Activated CD4-positive, alpha-beta T cell treated with anti-CD3 and anti-CD28 coated beads, Interleukin-2, amount 10 ng/mL, durations not matched to agents 7 days and 5 days (primary cell): Measurements from ENCODE around the gene FGD6. TPM values are rescaled to one million over a fixed set of nuclear protein-coding genes. Genes with fewer than 3 reads are reported as not detected.

Experiments used
- CTCF ChIA-PET: fragments of 350-600 bp; sonication (Branson Sonifier 250); formaldehyde crosslinking; loops from one replicate; lab custom pipeline; 2021; ENCODE audit warnings: antibody characterized with exemption; lab: Charles Lee
- POLR2A ChIA-PET: fragments of 350-600 bp; sonication (Branson Sonifier 250); formaldehyde crosslinking; loops from one replicate; lab custom pipeline; 2021; ENCODE audit warnings: antibody characterized with exemption; lab: Charles Lee
- DNase-seq: peaks from one replicate; pipeline ENCODE4 v3.0.0-alpha.2; 2020
- H3K27ac Mint-ChIP-seq: one replicate; pipeline ENCODE4 v1.8.0; 2021; ENCODE audit warnings: mild to moderate bottlenecking, moderate library complexity, mixed read lengths
- H3K27me3 Mint-ChIP-seq: one replicate; pipeline ENCODE4 v1.8.0; 2021; ENCODE audit warnings: mixed read lengths
- H3K36me3 Mint-ChIP-seq: one replicate; pipeline ENCODE4 v1.8.0; 2021; ENCODE audit warnings: low read depth, mixed read lengths
- H3K4me1 Mint-ChIP-seq: one replicate; pipeline ENCODE4 v1.8.0; 2021; ENCODE audit warnings: mixed read lengths
- H3K4me3 Mint-ChIP-seq: one replicate; pipeline ENCODE4 v1.8.0; 2021; ENCODE audit warnings: mild to moderate bottlenecking, moderate library complexity, mixed read lengths
- H3K9me3 Mint-ChIP-seq: one replicate; pipeline ENCODE4 v1.8.0; 2021; ENCODE audit warnings: mixed read lengths
- total RNA-seq, 2 experiments: library from RNA; stranded (reverse); gene quantifications; one replicate each; pipeline ENCODE4 v1.2.3, GENCODE V29; 2021

The FGD6 gene
- total RNA-seq, 2 experiments from 2014 or later: 0.56 to 0.69 TPM

GRCh38 chr12:95126076-95126475 lies 91.2 kb downstream of the FGD6 start:
- Mint-ChIP-seq H3K36me3 (no peaks in the 10 kb centered on the region), H3K4me3 (no peak overlapping the region), H3K9me3 (no peaks in the 10 kb centered on the region), H3K4me1 (no peaks in the 10 kb centered on the region), H3K27ac (no peak overlapping the region), H3K27me3 (no peaks in the 10 kb centered on the region)
- ChIA-PET POLR2A (no interaction called here), CTCF (no interaction called here)
- no peak for DNase-seq

DNA sequence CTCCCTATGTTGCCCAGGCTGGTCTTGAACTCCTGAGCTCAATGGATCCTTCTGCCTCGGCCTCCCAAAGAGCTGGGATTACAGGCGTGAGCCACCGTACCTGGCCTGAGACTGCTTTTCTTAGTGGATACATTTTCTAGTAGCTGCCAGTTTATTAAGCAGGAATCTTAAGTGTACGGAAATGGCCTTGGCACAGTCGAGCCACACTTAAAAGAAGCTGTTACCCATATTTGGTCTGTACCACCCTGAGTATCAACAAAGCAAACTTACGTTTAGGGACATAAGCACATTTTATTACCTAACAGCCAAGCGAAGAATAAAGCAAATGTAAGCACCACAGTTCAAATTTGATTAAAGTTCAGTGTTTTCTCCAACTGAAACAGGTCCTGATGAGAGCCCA lies 93.2 kb downstream of the FGD6 start:
- no peaks in the 10 kb centered on the region for H3K27me3 Mint-ChIP-seq
- no peaks in the 10 kb centered on the region for H3K9me3 Mint-ChIP-seq
- no peak for DNase-seq
- ChIA-PET POLR2A (no interaction called here), CTCF (interaction anchor here (0.6 to 1.6 kb wide), 2 partner anchors 9 to 284 kb away, joined by 3 read pairs; no protein-coding TSS in a partner anchor)
- H3K4me3 Mint-ChIP-seq: no peak overlapping the region
- H3K36me3 Mint-ChIP-seq: no peaks in the 10 kb centered on the region
- no peaks in the 10 kb centered on the region for H3K4me1 Mint-ChIP-seq
- H3K27ac Mint-ChIP-seq: no peak overlapping the region

DNA sequence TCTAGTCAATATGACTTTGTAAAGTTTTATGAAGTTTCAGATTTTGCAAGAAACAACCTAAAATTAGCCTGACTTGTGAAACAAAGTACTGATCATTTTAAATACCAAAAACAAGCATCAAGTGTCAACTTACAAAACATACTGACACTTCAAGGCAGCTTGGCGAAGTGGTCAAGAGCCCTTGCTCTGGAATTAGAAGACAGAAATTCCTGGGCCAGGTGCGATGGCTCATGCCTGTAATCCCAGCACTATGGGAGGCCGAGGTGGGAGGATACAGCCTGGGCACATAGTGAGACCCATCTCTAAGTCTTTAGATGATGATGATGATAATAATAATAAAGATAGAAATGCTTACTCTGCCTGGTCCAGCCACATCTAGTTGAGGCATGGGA lies 98.5 kb downstream of the FGD6 start:
- POLR2A ChIA-PET: no interaction called here
- no peaks in the 10 kb centered on the region for H3K9me3 Mint-ChIP-seq

DNA sequence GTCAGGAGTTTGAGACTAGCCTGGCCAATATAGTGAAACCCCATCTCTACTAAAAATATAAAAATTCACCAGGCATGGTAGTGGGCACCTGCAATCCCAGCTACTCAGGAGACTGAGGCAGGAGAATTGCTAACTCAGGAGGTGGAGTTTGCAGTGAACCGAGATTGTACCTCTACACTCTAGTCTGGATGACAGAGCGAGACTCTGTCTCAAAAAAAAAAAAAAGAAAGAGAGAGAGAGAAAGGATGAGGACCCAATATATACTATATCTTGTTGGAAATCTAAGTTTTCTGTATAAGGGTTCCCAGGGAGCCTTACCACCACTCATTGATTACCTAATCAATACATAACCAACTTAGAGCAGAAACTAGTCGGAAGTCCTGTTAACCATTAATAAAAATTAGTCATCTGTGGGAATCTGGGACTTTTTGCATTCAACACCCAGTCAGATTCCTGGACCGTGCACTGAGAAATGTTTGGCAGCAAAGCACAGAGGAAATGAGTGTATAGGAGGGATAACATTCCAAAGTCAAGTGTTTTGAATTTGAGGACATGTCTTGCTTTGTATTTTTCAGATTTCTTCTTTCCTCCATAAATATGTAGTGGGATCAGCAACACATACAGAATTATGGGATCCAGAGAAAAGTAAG lies 99.0 kb downstream of the FGD6 start:
- H3K27me3 Mint-ChIP-seq: no peaks in the 10 kb centered on the region
- H3K4me1 Mint-ChIP-seq: peaks cover 7% of the 10 kb centered on the region
- no peaks in the 10 kb centered on the region for H3K9me3 Mint-ChIP-seq
- H3K36me3 Mint-ChIP-seq: no peaks in the 10 kb centered on the region
- DNase-seq: no peak
- H3K4me3 Mint-ChIP-seq: no peak overlapping the region
- H3K27ac Mint-ChIP-seq: no peak overlapping the region
- ChIA-PET CTCF (interaction anchor here (0.6 to 1.0 kb wide), 2 partner anchors 114 to 416 kb away, joined by 3 to 4 read pairs; no protein-coding TSS in a partner anchor), POLR2A (no interaction called here)

More for the DNA sequence above, 98.5 kb downstream of the FGD6 start:
- H3K4me1 Mint-ChIP-seq: peaks cover 7% of the 10 kb centered on the region
- no peak overlapping the region for H3K4me3 Mint-ChIP-seq
- no peaks in the 10 kb centered on the region for H3K27me3 Mint-ChIP-seq
- no peak for DNase-seq
- CTCF ChIA-PET: no interaction called here
- no peaks in the 10 kb centered on the region for H3K36me3 Mint-ChIP-seq
- H3K27ac Mint-ChIP-seq: no peak overlapping the region

DNA sequence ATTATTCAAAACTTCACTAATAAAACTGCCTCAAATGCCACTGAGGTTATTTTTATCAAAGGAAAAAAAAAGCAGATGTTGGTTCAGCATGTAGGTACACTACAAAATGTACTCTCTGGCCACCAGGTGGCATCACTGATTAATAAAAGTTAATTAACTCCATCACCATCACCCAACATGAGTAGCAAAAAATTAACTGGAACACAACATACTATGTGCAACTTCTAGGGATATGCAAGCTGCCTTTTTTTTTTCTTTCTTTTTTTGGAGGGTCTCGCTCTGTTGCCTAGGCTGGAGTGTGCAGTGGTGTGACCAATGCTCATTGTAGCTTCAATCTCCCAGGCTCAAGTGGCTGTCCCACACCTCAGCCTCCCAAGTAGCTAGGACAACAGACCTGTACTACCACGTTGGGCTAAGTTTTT lies 100.1 kb downstream of the FGD6 start:
- peaks cover 7% of the 10 kb centered on the region for H3K4me1 Mint-ChIP-seq
- ChIA-PET CTCF (interaction anchor here (1.0 to 1.4 kb wide), 2 partner anchors 356 to 417 kb away, joined by 3 to 4 read pairs; partner anchors contain the start of gene METAP2), POLR2A (no interaction called here)
- H3K36me3 Mint-ChIP-seq: no peaks in the 10 kb centered on the region
- H3K27me3 Mint-ChIP-seq: no peaks in the 10 kb centered on the region
- peak; percentile 79 for DNase-seq
- no peaks in the 10 kb centered on the region for H3K9me3 Mint-ChIP-seq
- H3K27ac Mint-ChIP-seq: no peak overlapping the region
- no peak overlapping the region for H3K4me3 Mint-ChIP-seq

DNA sequence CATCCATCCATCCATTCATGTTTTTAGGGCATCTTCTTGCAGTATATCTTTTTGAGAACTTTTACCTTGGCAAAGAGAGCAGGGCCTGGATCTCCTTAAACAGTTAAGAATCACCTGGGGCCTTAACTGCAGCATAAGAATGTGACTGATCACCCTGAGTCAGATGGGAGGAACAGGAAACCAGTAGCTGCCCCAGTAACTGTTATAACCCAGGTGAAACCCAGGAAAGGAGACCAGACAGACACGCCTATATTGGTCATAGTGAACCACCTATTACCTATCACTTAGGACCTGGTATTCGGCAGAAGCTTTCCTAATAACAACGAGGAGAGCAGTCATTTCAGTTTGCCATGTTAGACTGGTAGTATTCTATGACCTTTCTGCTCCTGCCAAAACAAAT lies 100.5 kb downstream of the FGD6 start:
- Mint-ChIP-seq H3K9me3 (no peaks in the 10 kb centered on the region), H3K36me3 (no peaks in the 10 kb centered on the region), H3K27me3 (no peaks in the 10 kb centered on the region), H3K4me3 (no peak overlapping the region), H3K4me1 (peaks cover 7% of the 10 kb centered on the region), H3K27ac (no peak overlapping the region)
- ChIA-PET POLR2A (no interaction called here), CTCF (interaction anchor here (0.9 to 1.4 kb wide), 2 partner anchors 43 to 357 kb away, joined by 3 to 4 read pairs; partner anchors contain the start of genes METAP2 and NR2C1)
- DNase-seq: no peak

DNA sequence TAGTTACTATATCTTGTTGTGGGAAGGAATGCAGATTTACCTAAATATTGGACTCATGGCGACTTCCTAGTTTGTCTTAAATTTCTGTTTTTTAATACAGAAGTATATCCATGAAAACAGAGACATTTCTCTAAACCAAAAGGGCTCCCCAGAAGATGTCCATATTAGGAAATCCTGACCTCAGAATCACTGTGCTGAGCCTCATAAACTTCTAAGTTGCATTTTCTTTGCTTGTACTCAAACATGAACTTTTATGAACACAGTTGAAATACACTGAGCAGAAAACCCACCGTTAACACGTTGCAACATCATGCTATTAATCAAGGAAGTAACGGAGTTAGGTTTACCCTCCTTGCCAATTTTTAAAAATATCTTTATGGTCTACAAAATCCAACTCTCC lies 100.9 kb downstream of the FGD6 start:
- POLR2A ChIA-PET: no interaction called here
- Mint-ChIP-seq H3K4me1 (peaks cover 7% of the 10 kb centered on the region), H3K36me3 (no peaks in the 10 kb centered on the region), H3K4me3 (no peak overlapping the region), H3K9me3 (no peaks in the 10 kb centered on the region), H3K27me3 (no peaks in the 10 kb centered on the region), H3K27ac (no peak overlapping the region)
- no peak for DNase-seq
- CTCF ChIA-PET: interaction anchor here (0.9 to 1.4 kb wide), 2 partner anchors 43 to 357 kb away, joined by 3 to 4 read pairs; partner anchors contain the start of genes METAP2 and NR2C1

DNA sequence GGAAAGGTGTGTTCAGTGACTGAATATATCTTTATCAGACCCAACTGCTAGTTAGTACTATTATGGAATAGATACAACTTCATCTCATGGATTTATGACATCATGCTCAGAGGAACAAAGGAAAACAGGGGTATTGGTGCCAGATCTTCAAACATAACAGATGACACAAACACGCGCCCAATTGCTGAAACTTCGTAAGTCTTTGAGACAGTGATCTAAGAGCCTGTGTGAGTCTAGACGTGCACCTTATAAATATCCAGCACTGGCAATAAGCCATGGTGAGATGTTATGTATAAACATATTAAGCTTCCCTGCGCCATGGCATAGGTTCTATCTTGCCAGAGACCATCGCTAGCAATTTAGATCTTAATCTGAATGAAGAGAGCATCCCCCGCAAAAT lies 101.6 kb downstream of the FGD6 start:
- ChIA-PET POLR2A (interaction anchor here (0.6 kb wide), 1 partner anchor 17 kb away, joined by 3 read pairs; no protein-coding TSS in a partner anchor), CTCF (no interaction called here)
- no peak for DNase-seq
- no peaks in the 10 kb centered on the region for H3K9me3 Mint-ChIP-seq
- no peak overlapping the region for H3K27ac Mint-ChIP-seq
- H3K27me3 Mint-ChIP-seq: no peaks in the 10 kb centered on the region
- H3K4me1 Mint-ChIP-seq: peaks cover 7% of the 10 kb centered on the region
- H3K36me3 Mint-ChIP-seq: no peaks in the 10 kb centered on the region
- no peak overlapping the region for H3K4me3 Mint-ChIP-seq

DNA sequence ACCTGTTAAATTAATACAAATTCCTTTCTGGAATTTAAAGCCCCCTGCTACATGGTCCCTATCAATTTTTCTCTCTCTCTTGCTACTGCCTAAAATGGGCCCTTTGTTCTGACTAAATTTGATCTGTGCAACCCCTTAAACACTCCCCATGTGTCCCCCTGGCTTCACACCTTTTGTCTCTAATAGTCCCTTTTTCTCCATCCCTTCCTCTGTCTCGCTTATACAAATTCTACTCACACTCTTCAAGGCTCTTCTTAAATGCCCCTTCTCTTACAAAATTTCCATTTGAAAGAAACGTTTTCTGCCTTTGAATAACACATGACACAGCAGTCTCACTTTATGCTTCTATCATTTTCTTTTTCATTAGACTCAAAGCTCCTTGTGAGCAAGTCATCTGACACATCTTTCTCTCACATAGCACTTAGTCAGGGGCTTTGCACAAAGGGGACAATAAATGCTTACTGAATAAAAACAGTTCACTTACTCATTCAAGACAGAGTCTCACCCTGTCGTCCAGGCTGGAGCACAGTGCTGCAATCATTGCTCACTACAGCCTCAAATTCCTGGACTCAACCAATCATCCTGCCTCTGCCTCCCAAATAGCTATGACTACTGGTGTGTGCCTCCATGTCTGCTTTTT lies 102.4 kb downstream of the FGD6 start:
- Mint-ChIP-seq H3K27me3 (no peaks in the 10 kb centered on the region), H3K4me1 (peaks cover 7% of the 10 kb centered on the region), H3K27ac (no peak overlapping the region), H3K9me3 (no peaks in the 10 kb centered on the region), H3K36me3 (no peaks in the 10 kb centered on the region), H3K4me3 (no peak overlapping the region)
- CTCF ChIA-PET: interaction anchor here (0.5 to 0.9 kb wide), 2 partner anchors 9 to 1528 kb away, joined by 3 read pairs; no protein-coding TSS in a partner anchor
- POLR2A ChIA-PET: interaction anchor here (0.6 kb wide), 1 partner anchor 16 kb away, joined by 3 read pairs; no protein-coding TSS in a partner anchor
- DNase-seq: no peak

DNA sequence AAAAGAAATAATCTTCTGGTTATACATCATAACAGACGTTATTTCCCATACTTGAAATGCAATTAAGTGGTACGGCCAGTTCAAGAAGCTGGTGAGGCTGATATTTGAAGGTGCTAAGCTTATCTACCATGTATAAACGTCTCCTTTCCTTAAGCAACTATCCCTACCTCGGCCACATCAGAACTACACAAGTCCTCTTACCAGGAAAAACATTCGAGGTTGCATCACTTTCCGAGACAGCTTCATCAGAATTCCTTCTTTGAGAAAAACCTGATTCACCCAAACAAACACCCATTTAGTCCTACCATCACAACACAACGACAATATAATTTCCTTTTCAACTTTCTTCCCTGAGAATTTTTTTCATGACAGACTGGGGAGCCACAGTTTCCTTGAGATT lies 109.9 kb downstream of the FGD6 start:
- Mint-ChIP-seq H3K27ac (no peak overlapping the region), H3K27me3 (no peaks in the 10 kb centered on the region), H3K4me3 (no peak overlapping the region), H3K36me3 (no peaks in the 10 kb centered on the region), H3K4me1 (peaks cover 15% of the 10 kb centered on the region), H3K9me3 (no peaks in the 10 kb centered on the region)
- POLR2A ChIA-PET: no interaction called here
- DNase-seq: no peak
- CTCF ChIA-PET: no interaction called here

GRCh38 chr12:95105540-95105939 lies 111.7 kb downstream of the FGD6 start:
- no peak for DNase-seq
- H3K4me1 Mint-ChIP-seq: peaks cover 15% of the 10 kb centered on the region
- POLR2A ChIA-PET: no interaction called here
- no peak overlapping the region for H3K4me3 Mint-ChIP-seq
- no peaks in the 10 kb centered on the region for H3K36me3 Mint-ChIP-seq
- no peak overlapping the region for H3K27ac Mint-ChIP-seq
- H3K9me3 Mint-ChIP-seq: no peaks in the 10 kb centered on the region
- CTCF ChIA-PET: interaction anchor here (0.5 to 0.6 kb wide), 2 partner anchors 21 to 224 kb away, joined by 3 read pairs; no protein-coding TSS in a partner anchor
- H3K27me3 Mint-ChIP-seq: no peaks in the 10 kb centered on the region

GRCh38 chr12:95104919-95105452 lies 112.3 kb downstream of the FGD6 start:
- no peak overlapping the region for H3K27ac Mint-ChIP-seq
- H3K27me3 Mint-ChIP-seq: no peaks in the 10 kb centered on the region
- CTCF ChIA-PET: no interaction called here
- H3K4me3 Mint-ChIP-seq: no peak overlapping the region
- H3K36me3 Mint-ChIP-seq: no peaks in the 10 kb centered on the region
- POLR2A ChIA-PET: no interaction called here
- no peak for DNase-seq
- peaks cover 15% of the 10 kb centered on the region for H3K4me1 Mint-ChIP-seq
- H3K9me3 Mint-ChIP-seq: no peaks in the 10 kb centered on the region
